ENCODE results near the gene ZDHHC11. TPM values are rescaled to one million over a fixed set of nuclear protein-coding genes. Genes with fewer than 3 reads are reported as not detected.
"Not testable (repeated sequence)": the region's sequence is repeated elsewhere in the genome, so short reads cannot be mapped to it uniquely, and the experiment has no call there.

Gene ZDHHC11
- polyA plus RNA-seq, 4 donors, result 3.0 to 11.0 (median 6.2) TPM

DNA sequence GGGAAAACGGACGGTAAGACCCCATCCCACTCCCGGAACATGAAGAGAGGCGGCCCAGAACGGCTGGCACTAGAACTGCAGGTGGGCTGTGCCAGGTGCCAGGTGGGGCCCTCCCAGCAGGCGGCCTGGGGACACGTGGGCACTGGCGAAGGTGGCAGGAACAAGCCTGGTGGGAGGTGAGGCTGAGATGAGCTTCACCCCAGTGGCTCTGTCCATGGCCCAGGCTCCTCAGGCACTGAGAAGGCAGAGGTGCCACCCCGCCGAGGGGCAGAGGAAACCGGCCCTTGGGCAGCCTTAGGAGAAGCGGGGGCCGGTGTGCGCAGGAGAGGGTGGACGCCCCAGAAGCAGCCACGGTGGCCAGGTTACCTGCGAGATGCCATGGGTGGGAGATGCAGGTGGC lies 70.2 kb downstream of the ZDHHC11 start:
- not testable (repeated sequence) for DNase-seq (ENCODE audit: low read depth in 4 of 4, low spot score in 3 of 4)

DNA sequence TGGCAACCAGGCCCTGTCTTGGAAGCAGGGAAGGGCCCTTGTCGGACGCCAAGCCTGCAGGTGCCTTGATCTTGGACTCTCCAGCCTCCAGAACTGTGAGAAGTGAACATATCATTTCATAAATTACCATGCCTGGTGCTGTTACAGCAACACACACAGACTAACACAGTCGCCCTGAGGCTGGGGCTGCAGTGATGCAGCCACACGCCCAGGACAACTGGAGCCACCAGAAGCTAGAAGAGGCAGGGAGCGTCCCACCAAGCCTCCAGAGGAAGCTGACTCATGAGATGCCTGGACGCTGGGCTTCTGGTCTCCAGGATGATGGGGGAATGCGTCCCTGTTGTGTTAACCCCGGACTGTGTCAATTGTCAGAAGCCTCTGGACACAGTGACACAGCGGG lies 71.8 kb downstream of the ZDHHC11 start:
- not testable (repeated sequence) for DNase-seq (ENCODE audit: low read depth in 4 of 4, low spot score in 3 of 4)

- not testable (repeated sequence) for DNase-seq (ENCODE audit: low read depth in 4 of 4, low spot score in 3 of 4)
These were observed 72.4 kb downstream of the ZDHHC11 start for GRCh38 chr5:778421-778820.

GRCh38 chr5:777756-778161 lies 73.0 kb downstream of the ZDHHC11 start:
- no peak for DNase-seq (ENCODE audit: low read depth in 4 of 4, low spot score in 3 of 4)

DNA sequence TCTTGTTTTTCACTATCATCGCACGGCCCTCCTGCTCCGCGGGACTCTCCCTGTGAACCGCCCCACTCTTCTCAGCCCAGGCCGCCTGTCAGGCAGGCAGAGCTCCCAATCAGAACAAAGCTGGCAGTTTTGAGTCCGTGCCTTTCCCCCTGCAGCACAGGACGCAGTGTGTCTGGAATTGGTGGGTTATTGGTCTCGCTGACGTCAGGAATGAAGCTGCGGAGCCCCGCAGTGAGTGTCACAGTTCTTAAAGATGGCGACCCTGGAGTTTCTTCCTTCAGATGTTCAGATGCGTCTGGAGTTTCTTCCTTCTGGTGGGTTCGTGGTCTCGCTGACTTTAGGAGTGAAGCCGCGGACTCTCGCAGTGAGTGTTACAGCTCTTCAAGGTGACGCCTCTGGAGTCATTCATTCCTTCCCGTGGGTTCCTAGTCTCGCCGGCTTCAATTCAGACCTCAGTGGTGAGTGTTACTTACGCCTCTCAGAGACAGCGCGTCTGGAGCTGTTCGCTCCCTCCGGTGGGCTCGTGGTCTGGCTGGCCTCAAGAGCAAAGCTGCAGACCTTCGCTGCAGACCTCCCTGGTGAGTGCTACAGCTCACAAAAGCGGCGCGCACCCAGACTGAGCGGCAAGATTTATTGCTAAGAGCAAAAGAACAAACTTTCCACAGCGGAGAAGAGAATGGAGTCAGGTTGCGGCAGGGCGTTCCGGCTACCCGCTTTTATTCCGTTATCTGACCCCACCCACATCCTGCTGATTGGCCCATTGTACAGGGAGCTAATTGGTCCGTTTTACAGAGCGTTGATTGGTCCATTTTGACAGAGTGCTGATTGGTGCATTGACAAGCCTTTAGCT lies 73.7 kb downstream of the ZDHHC11 start:
- DNase-seq (ENCODE audit: low read depth in 4 of 4, low spot score in 3 of 4), result no peak

DNA sequence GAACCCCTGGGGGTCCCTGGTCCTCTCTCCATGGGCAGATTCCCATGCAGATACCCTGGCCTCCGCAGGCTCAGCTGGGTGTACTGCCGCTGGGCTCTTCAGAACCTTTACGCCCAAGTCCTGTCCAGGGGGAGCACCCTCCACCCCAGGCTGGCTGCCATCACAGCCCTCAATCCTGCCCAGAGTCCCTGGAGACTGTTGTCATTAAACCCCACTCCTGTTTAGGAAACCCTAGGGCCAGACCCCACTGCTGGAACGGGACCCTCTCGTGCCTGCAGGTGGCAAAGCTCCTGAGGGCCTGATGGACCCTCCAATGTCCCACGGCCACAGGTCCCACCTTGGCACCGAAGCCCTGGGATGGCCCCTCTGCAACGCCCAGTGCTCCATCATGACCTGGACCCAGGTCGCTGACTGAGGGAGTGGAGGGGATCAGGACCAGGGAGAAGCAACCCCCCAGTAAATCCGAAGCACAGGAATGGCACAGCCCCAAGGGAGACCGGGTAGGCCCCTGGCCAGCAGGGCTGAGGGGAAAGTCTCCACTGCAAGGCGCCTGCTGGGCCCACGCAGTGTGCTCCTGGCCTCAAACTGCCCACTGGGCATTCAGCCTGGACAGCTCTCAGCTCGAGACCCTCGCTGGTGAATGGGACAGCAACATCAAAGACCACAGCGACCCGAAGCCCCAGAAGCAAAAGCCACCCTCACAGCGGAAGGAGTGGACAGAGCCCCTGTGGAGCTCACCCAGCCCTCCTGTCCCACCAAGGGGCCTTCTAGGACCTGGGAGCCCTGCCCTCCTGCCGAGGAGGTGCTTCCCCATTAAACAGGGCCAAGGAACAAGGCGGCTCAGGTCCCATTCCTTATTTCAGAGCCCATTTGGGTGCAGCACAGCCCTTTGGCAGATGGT lies 74.6 kb downstream of the ZDHHC11 start:
- no peak for DNase-seq (ENCODE audit: low read depth in 4 of 4, low spot score in 3 of 4)

DNA sequence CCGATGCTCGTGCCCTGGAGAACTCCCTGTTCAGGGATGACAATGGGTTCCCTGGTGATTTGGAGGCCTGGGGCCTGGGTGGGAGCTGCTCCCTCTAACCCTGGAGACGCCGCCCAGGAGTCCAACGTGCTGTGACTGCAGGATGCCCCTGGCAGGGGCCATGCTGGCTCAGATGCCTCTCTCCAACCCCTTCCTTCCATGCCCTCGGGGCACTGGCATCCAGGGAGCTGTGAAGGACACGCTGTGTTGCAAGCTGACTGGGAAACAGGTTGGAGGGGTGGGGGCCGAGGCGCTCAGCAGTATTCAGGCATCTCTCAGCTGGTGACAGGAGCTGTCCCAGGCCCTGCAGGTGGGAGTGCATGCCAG lies 75.2 kb downstream of the ZDHHC11 start:
- not testable (repeated sequence) for DNase-seq (ENCODE audit: low read depth in 4 of 4, low spot score in 3 of 4)

DNA sequence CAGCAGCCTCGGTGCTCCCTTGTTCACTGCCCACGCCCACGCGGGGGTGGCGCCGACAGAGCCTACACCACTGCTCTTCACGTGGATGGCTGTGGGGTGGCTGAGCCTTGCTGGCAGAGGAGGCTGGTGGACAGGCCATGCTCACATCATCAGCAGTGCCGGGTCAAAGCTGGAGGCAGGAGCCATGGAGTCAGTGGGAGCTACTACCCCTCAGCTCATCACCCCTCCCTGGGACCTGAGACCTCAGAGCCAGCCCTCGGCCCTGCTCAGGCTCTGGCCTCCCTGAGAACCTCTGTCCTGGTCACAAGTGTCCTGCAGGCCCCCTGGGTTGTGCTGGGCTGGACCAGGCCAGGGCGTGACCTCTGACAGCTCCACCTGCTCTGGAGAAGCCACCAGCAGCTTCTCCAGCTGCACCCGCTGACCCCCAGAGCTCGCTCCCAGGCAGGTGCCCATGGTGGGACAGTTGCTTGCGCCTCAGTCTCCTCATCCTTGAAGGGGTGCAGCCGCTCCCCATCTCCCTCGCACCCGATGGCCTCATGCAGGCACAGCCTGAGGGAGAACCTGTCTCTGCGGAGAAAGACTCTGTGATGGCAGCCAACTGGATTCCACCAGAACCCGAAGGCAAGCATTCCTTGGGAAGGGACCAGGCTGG lies 75.8 kb downstream of the ZDHHC11 start:
- not testable (repeated sequence) for DNase-seq (ENCODE audit: low read depth in 4 of 4, low spot score in 3 of 4)

DNA sequence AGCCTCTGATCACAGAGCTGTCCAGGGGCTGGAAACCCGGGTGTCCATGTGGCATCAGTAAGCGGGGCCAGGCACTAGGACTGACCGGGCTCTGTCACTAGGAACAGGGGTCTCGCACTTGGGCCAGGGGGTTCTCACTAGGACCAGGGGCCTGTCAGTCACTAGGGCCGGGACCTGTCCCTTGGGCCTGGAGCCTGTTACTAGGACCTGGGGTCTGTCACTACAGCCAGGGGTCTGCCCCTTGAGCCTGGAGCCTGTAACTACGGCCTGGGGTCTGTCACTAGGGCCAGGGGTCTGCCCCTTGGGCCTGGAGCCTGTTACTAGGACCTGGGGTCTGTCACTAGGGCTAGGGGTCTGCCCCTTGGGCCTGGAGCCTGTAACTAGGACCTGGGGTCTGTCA lies 76.5 kb downstream of the ZDHHC11 start:
- DNase-seq (ENCODE audit: low read depth in 4 of 4, low spot score in 3 of 4), result not testable (repeated sequence)

DNA sequence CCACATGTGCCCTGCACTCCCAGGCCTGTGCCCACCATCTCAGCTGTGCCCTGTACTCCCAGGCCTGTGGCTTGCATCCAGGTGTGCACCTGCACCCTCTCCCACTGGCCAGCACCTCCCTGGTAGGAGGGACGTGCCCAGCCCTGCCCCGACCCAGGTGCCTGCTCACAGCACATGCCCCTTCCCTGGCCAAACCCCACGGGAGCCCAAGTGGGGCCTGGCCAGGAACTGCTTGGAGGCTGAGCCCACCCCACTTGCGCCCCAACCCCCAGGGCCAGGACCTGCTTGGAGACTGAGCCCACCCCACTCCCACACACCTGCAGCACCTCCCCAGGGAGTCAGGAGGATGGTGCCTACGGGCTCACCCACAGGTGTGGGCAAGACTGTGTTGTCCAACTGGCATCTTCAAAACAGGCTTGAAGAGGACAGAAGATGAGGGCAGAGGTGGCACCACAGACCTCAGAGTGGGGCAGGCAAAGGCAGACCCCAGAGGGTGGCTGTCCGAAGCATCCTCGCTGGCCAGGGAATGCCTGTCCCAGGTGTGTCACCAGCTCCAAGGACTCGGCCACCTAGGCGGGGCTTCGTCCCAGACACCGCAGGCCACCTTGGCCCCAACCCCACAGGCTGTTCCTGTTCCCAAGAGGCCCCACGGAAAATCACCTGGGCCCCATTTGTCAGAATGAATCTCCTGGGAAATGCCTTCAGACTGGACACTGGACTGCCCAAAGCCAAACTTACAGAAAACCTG lies 77.1 kb downstream of the ZDHHC11 start:
- DNase-seq (ENCODE audit: low read depth in 4 of 4, low spot score in 3 of 4), result no peak

DNA sequence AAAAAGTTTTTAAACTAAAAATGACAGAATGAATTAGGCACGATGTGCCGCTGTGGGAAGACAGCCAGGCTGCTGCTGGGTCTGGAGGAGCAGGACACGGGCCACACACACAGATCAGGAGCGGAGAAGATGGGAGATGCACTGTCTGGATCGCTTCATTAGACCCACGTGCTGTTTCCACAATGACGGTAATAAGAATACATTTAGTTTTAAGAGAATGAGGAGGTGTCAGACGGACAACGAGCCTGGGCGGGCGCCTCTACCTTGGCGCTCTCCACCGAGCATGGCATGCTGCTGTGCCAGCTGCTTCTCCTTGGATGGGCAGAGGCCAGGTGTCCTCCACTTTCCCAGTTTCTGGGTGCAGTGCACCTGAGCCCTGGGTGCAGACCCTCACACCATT lies 77.9 kb downstream of the ZDHHC11 start:
- not testable (repeated sequence) for DNase-seq (ENCODE audit: low read depth in 4 of 4, low spot score in 3 of 4)

- DNase-seq (ENCODE audit: low read depth in 4 of 4, low spot score in 3 of 4), result not testable (repeated sequence)
These were observed 78.3 kb downstream of the ZDHHC11 start for GRCh38 chr5:772547-772890.

DNA sequence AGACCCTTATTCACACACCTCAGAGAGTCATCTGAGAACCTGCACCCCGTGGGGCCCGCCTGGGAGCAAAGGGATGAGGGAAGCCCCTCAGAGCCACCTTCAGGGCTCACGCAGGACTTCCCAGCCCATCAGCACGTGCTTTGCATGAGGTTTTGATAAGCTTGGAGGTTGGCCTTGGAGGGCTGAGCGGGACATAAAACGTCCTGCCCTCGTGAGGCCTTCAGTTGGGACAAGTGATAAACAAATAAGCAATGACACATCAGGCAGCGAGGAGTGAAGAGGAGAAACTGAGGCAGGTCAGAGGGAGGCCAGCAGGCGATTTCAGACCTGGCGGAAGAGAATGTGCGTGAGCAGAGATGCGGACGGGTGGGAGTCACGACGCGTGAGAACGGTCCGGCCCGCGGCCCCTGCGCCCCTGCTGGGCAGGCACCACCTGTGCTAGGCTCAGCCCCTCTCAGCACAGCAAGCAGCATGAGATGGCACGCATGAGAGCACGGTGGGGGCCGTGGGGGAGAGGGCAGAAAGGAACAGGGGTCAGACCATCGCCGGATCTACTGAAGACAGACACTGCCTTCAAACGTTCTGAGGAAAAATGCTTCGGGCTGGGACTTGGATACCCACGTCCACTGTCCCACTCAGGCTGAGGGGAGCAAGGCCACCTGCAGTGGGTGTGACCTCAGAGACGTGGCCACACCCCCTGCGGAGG lies 78.8 kb downstream of the ZDHHC11 start:
- DNase-seq (ENCODE audit: low read depth in 4 of 4, low spot score in 3 of 4), result not testable (repeated sequence)

DNA sequence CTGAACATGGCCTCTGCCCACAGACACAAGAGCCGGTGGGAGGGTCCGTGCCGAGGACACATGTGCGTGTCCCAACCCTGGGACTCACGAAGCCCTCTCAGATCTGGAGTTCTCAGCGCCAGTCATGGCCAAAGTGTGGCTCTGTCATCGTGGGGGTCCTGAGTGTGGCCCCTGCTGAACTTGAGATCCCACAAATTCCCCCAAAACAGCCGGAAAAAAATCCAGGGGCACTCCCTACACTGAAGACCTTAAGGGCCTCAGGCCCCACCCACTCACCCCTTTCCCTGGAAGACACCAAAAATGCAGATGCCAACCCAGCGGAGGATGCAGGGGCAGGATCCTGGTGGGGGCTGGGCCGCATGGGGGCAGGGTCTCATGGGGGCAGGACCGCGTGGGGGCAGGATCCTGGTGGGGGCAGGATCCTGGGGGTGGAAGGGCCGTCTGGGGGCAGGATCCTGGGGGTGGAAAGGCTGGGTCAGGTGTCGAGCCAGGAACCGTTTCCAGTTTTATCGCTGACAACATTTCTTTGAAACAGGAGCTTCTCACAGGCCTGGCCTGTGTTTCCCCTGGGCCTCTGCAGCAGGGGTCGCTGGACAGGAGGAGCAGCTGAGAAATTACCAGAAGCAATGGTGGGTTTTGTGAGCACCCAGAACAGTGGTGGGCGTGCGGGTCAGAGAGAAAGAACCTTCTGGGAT lies 79.6 kb downstream of the ZDHHC11 start:
- not testable (repeated sequence) for DNase-seq (ENCODE audit: low read depth in 4 of 4, low spot score in 3 of 4)

DNA sequence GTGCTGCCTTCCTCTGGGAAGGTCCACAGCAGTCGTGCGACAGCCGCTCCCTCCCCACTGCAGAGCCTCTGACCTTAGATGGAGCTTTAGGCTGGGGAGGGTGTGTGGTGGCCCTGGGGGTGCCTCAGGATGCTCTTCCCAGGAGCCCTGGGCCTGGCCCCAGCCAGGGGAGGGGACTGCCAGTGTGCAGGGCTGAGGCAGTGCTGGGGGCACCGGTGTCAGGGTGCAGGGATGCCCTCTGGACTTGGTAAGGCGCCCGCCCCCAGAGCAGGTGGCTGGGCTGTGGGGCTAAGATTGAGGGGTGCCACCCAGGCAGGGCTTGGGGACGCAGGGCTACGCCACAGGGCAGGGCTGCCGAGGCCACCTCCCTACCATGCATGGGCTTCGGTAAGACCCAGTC lies 80.2 kb downstream of the ZDHHC11 start:
- not testable (repeated sequence) for DNase-seq (ENCODE audit: low read depth in 4 of 4, low spot score in 3 of 4)

- not testable (repeated sequence) for DNase-seq (ENCODE audit: low read depth in 4 of 4, low spot score in 3 of 4)
These were observed 81.2 kb downstream of the ZDHHC11 start for GRCh38 chr5:769485-770145.

DNA sequence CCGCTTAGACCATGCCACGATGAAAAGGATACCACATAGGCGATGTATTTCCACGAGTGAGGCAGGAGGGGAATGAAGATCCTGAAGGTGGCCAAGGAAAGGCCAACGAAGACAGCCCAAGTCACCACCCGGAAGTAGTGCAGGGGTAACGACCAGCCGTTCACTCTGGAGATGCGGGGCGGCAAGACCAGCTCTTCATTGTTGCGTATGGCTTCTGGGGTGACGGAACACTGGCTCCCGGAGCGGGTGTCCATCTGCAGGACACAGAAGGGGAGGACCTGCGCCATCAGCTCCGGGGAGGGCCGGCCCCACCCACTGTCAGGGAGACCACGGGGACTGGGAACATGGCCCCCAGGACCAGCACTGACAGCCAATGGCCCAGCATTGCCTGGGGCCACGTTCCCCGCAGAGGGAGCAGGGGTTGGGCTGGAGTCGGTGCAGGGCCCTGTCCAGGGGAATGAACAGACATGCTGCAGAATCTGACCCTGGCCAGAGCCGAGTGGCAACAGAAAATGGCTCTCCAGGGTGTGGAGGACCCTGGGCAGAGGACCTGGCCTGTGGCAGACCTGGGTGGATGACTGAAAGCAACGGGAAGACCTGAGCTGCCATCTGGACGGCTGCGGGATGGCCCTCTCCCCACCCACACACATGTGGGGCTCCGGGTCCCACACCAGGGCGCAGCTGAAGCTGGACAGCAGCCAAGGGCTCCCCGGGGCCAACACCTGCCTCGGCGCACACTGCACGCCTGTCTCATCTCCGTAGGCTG lies 83.9 kb downstream of the ZDHHC11 start:
- DNase-seq (ENCODE audit: low read depth in 4 of 4, low spot score in 3 of 4), result no peak
